D721Med (cell line): ENCODE data around the gene RINT1.

Experiments used
- DNase-seq: peaks from one replicate; pipeline ENCODE4 v3.0.0; 2011; ENCODE audit warnings: low spot score; ENCODE audit not compliant: insufficient read length
- FAIRE-seq: peaks from 2 replicates; lab custom pipeline; 2011; peaks lifted over from hg19 to GRCh38; lab: Jason Lieb, UNC
- TF ChIP-seq, protein P1 (sequence below): IDR thresholded peaks from 2 replicates; pipeline ENCODE4 v1.5.1; 2012; ENCODE audit warnings: mild to moderate bottlenecking, control low read depth; ENCODE audit not compliant: insufficient read depth; ENCODE audit errors: missing control alignments

Gene RINT1

DNA sequence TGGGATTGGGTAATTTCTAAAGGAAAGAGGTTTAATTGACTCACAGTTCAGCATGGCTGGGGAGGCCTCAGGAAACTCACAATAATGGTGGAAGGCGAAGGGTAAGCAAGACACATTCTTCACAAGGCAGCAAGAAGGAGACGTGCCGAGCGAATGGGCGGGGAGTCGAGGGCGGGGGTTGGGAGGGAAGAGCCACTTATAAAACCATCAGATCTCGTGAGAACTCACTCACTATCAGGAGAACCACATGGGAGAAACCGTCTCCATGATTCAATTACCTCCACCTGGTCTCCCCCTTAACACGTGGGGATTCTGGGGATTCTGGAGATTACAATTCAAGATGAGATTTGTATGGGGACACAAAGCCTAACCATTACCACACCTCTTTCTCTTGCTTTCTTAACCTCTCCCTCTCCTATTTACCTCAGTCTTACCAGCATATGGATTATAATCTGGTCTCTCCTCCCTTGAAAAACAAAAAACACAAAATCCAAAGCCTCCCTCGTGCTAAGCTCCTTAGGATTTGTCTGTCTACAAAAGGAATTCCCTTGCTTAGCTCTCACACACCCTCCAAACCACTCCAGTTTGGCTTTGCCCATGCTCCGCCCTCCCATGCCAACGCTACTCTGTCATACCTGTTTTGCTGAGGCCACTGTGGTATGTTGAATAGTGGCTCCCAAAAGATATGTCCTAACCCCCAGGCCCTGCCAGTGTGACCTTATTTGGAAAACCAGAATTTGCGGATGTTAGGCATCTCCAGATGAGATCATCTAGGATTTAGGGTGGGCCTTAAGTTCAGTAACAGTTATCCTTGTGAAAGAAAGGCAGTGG lies 68.9 kb downstream of the RINT1 start:
- DNase-seq (no peak), FAIRE-seq (no peak)
- TF ChIP-seq, protein P1, sequence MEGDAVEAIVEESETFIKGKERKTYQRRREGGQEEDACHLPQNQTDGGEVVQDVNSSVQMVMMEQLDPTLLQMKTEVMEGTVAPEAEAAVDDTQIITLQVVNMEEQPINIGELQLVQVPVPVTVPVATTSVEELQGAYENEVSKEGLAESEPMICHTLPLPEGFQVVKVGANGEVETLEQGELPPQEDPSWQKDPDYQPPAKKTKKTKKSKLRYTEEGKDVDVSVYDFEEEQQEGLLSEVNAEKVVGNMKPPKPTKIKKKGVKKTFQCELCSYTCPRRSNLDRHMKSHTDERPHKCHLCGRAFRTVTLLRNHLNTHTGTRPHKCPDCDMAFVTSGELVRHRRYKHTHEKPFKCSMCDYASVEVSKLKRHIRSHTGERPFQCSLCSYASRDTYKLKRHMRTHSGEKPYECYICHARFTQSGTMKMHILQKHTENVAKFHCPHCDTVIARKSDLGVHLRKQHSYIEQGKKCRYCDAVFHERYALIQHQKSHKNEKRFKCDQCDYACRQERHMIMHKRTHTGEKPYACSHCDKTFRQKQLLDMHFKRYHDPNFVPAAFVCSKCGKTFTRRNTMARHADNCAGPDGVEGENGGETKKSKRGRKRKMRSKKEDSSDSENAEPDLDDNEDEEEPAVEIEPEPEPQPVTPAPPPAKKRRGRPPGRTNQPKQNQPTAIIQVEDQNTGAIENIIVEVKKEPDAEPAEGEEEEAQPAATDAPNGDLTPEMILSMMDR: no peak

DNA sequence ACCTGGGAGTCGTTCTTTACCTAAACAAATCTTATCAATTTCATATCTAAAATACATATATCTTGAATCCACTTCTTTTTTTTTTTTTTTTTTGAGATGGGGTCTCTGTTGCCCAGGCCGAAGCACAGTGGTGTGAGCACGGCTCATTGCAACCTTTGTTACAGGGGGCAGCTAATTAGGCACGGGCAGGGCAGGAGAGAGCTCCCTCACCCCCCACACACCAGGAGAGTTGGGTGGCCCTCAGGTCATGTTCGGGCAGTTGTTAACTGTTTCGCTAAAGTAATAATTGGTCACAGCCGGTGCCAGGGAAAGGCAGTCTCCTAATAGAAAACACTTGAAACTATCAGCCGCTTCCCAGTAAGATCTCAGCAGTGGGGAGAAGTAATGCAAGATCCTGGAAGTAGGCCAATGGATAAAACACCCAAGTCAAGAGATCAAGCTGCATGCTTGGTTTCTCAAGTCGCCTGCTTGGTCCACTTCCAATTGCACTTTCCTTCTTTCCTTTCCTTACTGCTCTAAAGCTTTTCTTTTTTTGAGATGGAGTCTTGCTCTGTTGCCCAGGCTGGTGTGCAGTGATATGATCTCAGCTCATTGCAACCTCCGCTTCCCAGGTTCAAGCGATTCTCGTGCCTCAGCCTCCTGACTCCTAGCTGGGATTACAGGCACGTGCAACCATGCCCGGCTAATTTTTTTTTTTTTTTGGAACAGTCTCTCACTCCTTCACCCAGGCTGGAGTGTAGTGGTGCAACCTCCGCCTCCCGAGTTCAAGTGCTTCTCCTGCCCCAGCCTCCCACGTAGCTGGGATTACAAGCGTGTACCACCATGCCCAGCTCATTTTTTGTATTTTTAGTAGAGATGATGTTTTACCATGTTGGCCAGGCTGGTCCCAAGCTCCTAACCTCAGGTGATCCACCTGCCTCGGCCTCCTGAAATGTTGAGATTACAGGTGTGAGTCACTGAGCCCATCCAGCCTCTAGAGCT lies 70.6 kb downstream of the RINT1 start:
- TF ChIP-seq, protein P1: no peak
- DNase-seq: no peak

DNA sequence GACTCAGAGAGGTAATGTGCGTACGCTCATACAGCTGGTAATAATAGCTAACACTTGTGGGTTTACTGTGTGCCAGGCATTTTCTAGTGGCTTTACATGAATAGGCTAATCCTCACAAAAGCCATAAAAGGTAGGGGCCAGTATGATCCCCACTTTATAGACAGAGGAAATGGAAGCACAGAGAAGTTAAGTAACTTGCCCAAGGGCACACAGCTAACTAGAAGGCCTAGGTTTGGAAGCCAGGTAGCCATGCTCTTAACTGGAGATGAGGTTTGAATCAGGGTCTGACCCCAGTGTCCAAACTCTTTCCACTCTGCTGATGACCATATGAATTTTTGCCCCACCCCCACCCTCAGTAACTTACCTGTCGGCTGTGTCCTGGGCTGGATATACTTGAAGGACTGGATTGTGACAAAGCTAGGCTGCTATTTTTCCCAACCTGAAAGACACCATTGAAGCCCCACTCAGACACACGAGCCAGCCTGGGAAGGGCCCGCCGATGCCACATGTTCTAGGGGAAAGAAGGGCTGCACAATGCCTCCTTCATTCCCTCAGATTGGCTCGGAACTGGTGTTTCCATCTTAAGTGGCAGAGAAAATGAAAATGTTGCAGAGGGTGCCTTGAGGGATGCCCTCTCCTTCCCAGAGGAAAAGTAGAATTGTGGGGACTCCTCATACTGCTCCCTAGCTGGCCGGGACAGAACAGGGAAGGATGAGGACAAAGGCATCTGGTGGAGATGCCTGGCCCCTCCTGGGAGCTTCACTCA lies 78.3 kb downstream of the RINT1 start:
- DNase-seq (no peak), FAIRE-seq (no peak)
- TF ChIP-seq, protein P1: no peak

More for the DNA sequence above, 70.6 kb downstream of the RINT1 start:
- no peak for FAIRE-seq

DNA sequence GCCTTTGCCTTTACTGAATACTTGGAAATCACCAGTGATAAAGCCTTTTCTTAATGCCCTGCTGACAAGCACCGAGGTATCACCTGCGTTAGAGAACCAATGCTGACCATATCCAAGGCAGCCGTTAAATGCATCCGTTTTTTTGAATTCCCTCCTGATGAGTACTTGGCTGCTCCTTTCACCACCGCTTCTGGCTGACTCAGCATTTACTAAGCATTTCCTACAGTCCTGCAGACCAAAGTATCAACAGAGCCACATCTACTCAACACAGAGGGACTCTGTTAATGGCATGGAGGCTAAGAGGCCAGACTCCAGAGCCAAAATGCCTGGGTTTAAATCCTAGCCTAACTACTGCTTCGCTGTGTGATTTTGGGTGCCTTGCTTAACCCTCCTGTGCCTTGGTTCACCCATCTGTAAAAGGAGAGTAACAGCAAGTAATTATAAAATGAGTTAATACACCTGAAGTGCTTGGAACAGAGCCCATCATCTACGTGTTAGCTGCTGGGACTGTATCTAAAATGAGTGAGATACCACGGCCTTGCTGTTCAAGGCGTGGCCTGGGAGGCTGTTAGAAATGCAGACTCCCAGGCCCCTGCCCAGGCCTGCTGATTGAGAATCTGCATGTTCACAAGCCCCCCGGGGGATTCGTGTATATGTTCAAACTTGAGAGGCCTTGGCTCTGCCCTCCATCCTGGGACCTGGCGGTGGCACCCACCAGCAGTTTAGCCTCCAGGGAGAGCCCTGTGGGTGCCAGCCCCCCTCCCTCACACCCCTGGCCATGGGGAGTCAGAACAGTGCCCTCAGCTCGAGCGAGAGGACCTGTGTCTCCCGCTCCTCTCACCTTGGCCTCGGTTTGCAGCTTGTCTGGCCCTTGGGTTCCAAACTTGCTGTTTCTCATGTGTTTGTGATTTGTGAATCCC lies 80.1 kb downstream of the RINT1 start:
- TF ChIP-seq, protein P1: no peak
- DNase-seq (no peak), FAIRE-seq (no peak)

DNA sequence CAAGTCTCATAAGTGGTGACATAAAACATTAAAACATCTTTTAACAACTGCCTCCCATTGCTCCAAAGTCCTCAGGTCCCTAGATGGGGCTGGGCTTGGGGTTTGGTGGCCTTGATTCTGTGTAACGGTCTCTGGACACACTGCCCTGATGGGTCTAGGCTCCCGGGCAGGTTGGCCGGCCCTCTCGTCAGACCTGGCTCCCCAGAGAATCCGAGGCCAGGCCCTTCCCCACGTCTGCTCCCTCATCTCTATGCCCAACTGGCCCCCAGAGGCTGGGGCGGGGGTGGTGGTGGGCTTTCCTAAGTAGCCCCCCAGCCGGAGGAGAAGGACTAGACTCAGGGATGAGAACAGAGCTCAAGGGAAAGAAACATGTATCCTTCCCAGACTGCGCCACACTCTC lies 80.8 kb downstream of the RINT1 start:
- DNase-seq (no peak), FAIRE-seq (no peak)
- TF ChIP-seq, protein P1: no peak

DNA sequence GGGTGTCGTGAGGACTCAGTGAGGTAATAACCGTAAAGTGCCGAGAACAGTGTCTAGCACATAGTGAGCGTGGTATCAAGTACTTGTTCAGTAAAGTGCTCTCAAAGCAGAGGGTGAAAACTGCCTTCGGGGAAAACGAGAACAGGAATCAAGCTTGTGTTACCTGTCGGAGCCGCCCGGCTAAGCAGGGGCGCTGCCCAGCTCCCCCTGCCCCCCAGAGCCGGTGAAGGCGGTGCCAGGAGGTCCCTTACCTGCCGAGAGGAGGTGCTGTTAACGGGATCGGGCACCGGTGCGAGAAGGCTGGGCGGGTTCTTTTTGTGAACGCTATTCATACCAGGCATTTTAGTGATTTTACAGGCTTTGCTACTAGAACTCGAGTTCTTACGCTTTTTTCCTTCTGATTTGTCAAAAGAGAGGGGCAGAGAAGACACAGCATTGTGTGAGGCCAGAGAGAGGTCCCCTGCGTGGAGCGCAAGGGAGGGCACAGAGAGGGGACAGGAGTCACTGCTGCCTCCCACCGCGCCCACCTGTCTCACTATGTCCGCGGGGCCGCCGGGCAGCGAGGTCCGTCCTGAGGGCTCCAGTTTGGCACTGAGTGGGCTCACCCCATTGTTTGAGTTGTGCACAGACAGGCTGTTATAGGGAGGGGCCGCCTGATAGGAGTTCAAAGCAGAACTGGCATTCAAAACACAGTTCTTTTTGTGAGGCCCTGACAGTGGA lies 81.8 kb downstream of the RINT1 start:
- DNase-seq: no peak
- FAIRE-seq: no peak
- TF ChIP-seq, protein P1: no peak
